Stimulated activated naive CD8-positive, alpha-beta T cell treated with anti-CD3 and anti-CD28 coated beads, Interleukin-15, amount 100 ng/mL, for 72 hours (primary cell): ENCODE measurements around the gene TMEM208.
A peak's percentile ranks its signal among the peaks of the same experiment; 100 is the strongest.

ENCODE experiments used
- ATAC-seq: fragments of 150-1000 bp; cut with Tn5 transposase; 2 replicates; pipeline ENCODE4 v1.10.0; 2021; ENCODE audit warnings: mild to moderate bottlenecking, moderate library complexity
- DNase-seq, 2 donors: peaks; one replicate each; pipeline ENCODE4 v3.0.0; 2021 to 2022
- H3K27ac Mint-ChIP-seq, 2 donors: one replicate each; pipeline ENCODE4 v1.8.0; 2022; ENCODE audit warnings: mild to moderate bottlenecking in 2 of 2, mixed read lengths in 2 of 2, moderate library complexity in 2 of 2
- H3K27me3 Mint-ChIP-seq: one replicate; pipeline ENCODE4 v1.8.0; 2022; ENCODE audit warnings: mixed read lengths
- H3K4me1 Mint-ChIP-seq: one replicate; pipeline ENCODE4 v1.8.0; 2022; ENCODE audit warnings: mild to moderate bottlenecking, mixed read lengths
- H3K4me3 Mint-ChIP-seq, 2 donors: one replicate each; pipeline ENCODE4 v1.8.0; 2022; ENCODE audit warnings: mild to moderate bottlenecking in 2 of 2, mixed read lengths in 2 of 2, moderate library complexity in 1 of 2
- H3K9me3 Mint-ChIP-seq, 2 donors: one replicate each; pipeline ENCODE4 v1.8.0; 2022; ENCODE audit warnings: mixed read lengths in 2 of 2

The TMEM208 gene

GRCh38 chr16:67247192-67248072, 20.5 kb downstream of the TMEM208 start, which contains the start of gene FHOD1:
FHOD1 (minus strand) TSS chr16:67247481; CDS start chr16:67247410, 71 bp downstream.
- DNase-seq (peak; percentile 99), ATAC-seq (peak; percentile 67)
- no peaks in the 10 kb centered on the region for H3K9me3 Mint-ChIP-seq
- peaks cover 9% of the 10 kb centered on the region for H3K27me3 Mint-ChIP-seq
- H3K4me1 Mint-ChIP-seq: peaks cover 63% of the 10 kb centered on the region
- peak within 1 kb of the TSS; percentile 94 to 95 for H3K27ac Mint-ChIP-seq
- H3K4me3 Mint-ChIP-seq: peak within 1 kb of the TSS; percentile 90 to 97

- Mint-ChIP-seq H3K9me3 (no peaks in the 10 kb centered on the region), H3K27me3 (peaks cover 9% of the 10 kb centered on the region), H3K4me3 (peak overlapping the region; percentile 90 to 97), H3K27ac (peak overlapping the region; percentile 94 to 95), H3K4me1 (peaks cover 59% of the 10 kb centered on the region)
- peak in 1 of 2 donors; percentile 29 for DNase-seq
- no peak for ATAC-seq
Measured at GRCh38 chr16:67248073-67248400, 21.1 kb downstream of the TMEM208 start.

DNA sequence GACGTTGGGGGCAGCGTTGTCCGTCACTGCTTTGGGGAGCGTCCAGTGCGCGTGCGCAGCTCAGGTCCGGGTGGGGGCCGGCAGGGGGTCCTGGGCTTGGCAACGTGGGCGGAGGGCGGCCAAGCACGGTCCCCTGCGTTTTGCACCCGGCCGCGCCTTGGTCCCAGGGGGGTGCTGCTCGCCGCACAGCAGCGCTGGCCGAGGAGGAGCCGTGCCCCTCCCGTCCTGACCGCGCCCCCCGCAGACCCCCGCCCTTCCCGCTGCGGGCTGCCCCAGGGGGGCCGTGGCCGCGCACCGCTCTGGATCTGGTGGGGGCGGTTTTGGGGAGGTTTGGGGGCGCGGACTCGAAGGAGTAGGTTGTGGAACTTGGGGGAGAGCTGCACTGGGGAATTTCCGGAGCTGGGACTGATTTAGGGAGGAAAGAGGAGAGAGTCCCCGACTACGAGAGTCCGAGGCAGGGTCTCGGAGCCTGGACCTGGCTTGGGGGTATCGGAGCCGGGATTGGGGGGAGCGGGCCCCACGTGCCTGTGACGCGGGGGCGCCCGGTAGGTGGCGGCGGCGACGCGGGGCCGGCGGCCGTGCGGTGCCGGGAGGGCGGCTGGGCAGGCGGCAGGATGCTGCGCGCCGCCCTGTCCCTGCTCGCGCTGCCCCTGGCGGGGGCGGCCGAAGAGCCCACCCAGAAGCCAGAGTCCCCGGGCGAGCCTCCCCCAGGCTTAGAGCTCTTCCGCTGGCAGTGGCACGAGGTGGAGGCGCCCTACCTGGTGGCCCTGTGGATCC, 21.7 kb downstream of the TMEM208 start, which contains the start of gene SLC9A5:
Gene SLC9A5, plus strand, starts transcription at position 579 of the 777 bp plus-strand sequence. Its CDS starts 36 bp downstream, at position 615.
- DNase-seq (peak; percentile 44 to 45), ATAC-seq (no peak)
- H3K27me3 Mint-ChIP-seq: peaks cover 9% of the 10 kb centered on the region
- peak within 1 kb of the TSS; percentile 94 to 95 for H3K27ac Mint-ChIP-seq
- H3K4me3 Mint-ChIP-seq: peak within 1 kb of the TSS; percentile 90 to 97
- peaks cover 55% of the 10 kb centered on the region for H3K4me1 Mint-ChIP-seq
- no peaks in the 10 kb centered on the region for H3K9me3 Mint-ChIP-seq

DNA sequence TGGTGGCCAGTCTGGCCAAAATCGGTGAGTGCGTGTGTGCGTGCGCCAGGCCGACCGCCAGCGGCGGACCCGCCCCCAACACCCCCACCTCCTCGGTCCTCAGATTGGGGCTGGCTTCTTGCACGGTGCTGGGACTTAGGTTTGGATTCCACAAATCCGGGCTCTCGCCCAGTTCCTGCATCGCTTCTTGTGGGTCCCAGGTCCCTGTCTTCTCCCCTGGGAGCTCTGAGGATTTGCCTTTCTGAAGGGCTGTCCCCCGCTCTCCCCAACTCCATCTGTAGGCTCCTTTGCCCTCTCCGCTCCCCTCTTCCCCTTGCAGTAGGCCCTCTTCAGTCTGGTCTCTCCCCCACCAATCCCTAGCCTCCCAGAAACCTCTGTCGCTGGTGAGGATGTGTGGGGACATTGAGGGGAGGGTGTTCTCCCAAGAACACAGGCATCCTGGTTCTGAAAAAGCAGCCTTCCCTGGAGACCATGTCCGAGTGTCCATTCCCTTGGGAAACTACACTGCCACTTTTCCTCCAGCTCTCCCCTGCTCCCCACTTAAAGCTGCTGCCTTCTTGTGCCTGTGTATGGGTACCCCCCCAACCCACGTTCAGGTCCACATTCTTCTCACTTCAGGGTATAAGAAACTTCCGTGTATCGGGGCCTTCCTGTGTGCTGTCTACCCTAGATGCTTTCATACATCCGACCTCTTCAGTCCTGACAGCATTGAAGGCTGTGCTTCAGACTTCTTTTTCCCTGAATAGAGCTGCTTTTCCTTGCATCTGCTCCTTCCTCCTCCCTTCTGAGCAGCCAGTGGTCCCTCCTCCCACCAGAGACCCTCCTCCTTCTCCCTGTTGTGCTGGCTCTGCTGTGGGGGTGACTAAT, 22.5 kb downstream of the TMEM208 start:
- H3K4me1 Mint-ChIP-seq: peaks cover 47% of the 10 kb centered on the region
- peak overlapping the region; percentile 90 to 97 for H3K4me3 Mint-ChIP-seq
- no peak for ATAC-seq

GRCh38 chr16:67250045-67250327, 23.1 kb downstream of the TMEM208 start:
- ATAC-seq (no peak), DNase-seq (no peak)
- Mint-ChIP-seq H3K27me3 (peaks cover 9% of the 10 kb centered on the region), H3K27ac (no peak overlapping the region), H3K4me3 (peak overlapping the region; percentile 90 to 97), H3K4me1 (peaks cover 41% of the 10 kb centered on the region), H3K9me3 (no peaks in the 10 kb centered on the region)

More for the DNA sequence above, 22.5 kb downstream of the TMEM208 start:
- Mint-ChIP-seq H3K27me3 (peaks cover 9% of the 10 kb centered on the region), H3K9me3 (no peaks in the 10 kb centered on the region), H3K27ac (peak overlapping the region; percentile 63 to 72)
- no peak for DNase-seq

- H3K9me3 Mint-ChIP-seq: no peaks in the 10 kb centered on the region
- H3K27ac Mint-ChIP-seq: no peak overlapping the region
- ATAC-seq (no peak), DNase-seq (no peak)
- peaks cover 9% of the 10 kb centered on the region for H3K27me3 Mint-ChIP-seq
- H3K4me3 Mint-ChIP-seq: no peak overlapping the region
- peaks cover 24% of the 10 kb centered on the region for H3K4me1 Mint-ChIP-seq
Measured at GRCh38 chr16:67252609-67253497, 25.9 kb downstream of the TMEM208 start.

DNA sequence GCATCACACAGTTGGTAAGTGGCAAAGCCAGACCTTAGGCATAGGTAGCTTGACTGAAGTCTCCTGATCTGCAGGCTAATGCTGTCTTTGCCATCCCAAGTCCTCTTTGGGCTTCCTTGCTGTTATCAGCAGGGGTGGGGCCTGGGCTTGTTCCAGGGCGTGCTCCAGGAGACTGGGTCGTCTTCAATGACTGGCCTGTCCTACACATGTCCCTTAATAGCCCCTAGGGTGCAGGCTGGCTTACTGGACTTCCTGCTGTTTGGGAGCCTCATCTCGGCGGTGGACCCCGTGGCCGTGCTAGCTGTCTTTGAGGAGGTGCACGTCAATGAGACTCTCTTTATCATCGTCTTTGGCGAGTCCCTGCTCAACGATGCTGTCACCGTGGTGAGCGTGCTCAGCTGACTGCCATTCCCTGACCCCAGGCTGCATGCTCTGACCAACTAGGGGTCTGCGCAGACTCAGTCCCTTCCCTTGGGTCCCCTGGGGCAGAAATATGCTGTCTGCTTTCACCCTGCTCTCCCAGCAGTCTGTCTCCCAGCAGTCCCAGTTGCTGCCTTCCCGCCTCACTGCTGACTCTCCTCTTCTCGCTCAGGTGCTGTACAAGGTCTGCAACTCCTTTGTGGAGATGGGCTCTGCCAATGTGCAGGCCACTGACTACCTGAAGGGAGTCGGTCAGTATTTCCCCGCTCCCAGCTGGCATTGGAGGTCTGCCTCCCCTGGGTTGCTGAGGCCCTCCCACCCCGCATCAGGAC, 28.0 kb downstream of the TMEM208 start:
- no peak for DNase-seq
- no peaks in the 10 kb centered on the region for H3K27me3 Mint-ChIP-seq
- H3K4me3 Mint-ChIP-seq: no peak overlapping the region
- ATAC-seq: no peak
- no peaks in the 10 kb centered on the region for H3K9me3 Mint-ChIP-seq
- peaks cover 4% of the 10 kb centered on the region for H3K4me1 Mint-ChIP-seq
- no peak overlapping the region for H3K27ac Mint-ChIP-seq

DNA sequence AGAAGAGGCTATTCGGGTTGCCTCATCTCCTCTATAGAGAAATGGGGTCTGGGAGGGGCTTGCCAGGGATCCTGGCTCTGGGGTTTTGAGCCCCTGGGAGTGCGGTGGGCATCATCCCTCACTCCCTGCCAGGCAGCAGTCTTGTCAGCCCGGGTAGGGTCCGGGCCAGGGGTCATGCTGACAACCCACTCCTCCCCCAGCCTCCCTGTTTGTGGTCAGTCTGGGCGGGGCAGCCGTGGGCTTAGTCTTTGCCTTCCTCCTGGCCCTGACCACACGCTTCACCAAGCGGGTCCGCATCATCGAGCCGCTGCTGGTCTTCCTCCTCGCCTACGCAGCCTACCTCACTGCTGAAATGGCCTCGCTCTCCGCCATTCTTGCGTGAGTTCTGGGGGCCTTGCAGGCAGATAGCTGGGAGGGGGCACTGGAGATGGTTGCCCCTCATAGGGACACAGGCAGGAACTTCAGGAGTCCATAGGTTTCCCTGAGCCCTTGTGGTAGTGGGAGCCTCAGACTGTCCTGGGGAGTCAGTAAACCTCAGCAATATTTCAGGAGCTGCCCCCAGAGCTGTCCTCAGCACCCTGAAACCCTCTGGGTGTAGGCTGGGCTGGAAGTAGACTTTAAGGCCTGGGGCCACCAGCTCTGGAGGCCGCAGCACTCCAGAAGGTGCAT, 28.8 kb downstream of the TMEM208 start:
- Mint-ChIP-seq H3K27ac (no peak overlapping the region), H3K27me3 (no peaks in the 10 kb centered on the region), H3K4me1 (no peaks in the 10 kb centered on the region), H3K4me3 (no peak overlapping the region), H3K9me3 (no peaks in the 10 kb centered on the region)
- DNase-seq (no peak), ATAC-seq (no peak)

GRCh38 chr16:67256701-67257230, 29.8 kb downstream of the TMEM208 start:
- H3K9me3 Mint-ChIP-seq: no peaks in the 10 kb centered on the region
- DNase-seq (no peak), ATAC-seq (no peak)
- no peak overlapping the region for H3K4me3 Mint-ChIP-seq
- H3K4me1 Mint-ChIP-seq: no peaks in the 10 kb centered on the region
- no peaks in the 10 kb centered on the region for H3K27me3 Mint-ChIP-seq
- no peak overlapping the region for H3K27ac Mint-ChIP-seq

GRCh38 chr16:67257486-67258160, 30.7 kb downstream of the TMEM208 start:
- Mint-ChIP-seq H3K27ac (no peak overlapping the region), H3K4me1 (no peaks in the 10 kb centered on the region), H3K27me3 (peaks cover 2% of the 10 kb centered on the region), H3K4me3 (no peak overlapping the region), H3K9me3 (no peaks in the 10 kb centered on the region)
- DNase-seq: no peak
- no peak for ATAC-seq

DNA sequence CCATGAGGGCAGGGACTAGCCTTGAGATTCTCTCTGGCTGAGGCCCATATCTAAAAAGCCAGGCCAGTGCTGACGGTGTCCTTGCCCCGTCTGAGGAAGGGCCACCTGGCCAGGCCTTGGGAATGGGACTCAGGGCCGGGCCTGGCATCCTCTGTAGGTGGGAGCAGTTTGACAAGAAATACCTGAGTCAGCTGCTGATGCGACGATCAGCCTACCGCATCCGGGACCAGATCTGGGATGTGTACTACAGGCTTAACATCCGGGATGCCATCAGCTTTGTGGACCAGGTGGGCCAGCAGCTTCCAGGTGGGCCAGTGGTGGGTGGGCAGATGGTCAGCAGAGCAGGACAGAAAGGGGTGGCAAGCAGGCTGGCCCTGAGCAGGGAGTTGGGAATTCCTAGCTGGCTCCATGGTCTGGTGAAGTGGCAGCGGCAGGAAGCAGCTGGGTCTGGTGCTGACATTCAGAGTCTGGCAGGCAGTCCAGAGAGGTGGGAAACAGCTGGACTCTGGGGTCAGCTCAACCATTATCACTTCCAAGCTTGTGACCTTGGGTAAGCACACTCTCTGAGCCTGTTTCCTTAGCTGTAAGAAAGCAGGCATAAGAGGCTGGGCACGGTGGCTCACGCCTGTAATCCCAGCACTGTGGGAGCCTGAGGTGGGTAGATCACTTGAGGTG, 31.4 kb downstream of the TMEM208 start:
- no peak overlapping the region for H3K27ac Mint-ChIP-seq
- ATAC-seq: no peak
- no peak overlapping the region for H3K4me3 Mint-ChIP-seq
- DNase-seq: no peak
- H3K4me1 Mint-ChIP-seq: no peaks in the 10 kb centered on the region
- no peaks in the 10 kb centered on the region for H3K9me3 Mint-ChIP-seq
- peaks cover 9% of the 10 kb centered on the region for H3K27me3 Mint-ChIP-seq

DNA sequence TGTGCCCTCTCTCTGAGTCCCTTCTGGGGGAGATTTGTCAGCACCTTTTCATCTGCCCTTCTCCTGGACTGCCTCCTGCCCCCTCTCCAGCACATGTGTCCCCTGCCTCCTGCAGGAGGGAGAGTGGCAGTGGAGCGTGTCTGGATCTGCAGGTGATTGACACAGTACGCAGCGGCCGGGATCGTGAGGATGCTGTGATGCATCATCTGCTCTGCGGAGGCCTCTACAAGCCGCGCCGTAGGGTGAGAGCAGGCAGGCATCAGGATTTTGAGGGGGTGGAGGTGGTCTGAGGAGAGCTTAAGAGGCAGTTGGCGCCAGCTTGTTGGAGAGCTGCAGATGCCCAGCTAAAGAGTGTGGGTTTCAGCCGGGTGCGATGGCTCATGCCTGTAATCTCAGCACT, 32.8 kb downstream of the TMEM208 start:
- H3K27me3 Mint-ChIP-seq: peaks cover 17% of the 10 kb centered on the region
- no peaks in the 10 kb centered on the region for H3K9me3 Mint-ChIP-seq
- DNase-seq (no peak), ATAC-seq (no peak)
- no peak overlapping the region for H3K27ac Mint-ChIP-seq
- no peak overlapping the region for H3K4me3 Mint-ChIP-seq
- H3K4me1 Mint-ChIP-seq: no peaks in the 10 kb centered on the region
